22Rv1 (cell line): ENCODE results near the gene CMSS1.

Experiments used
- H3K27ac ChIP-seq: fragments of 450-650 bp; 2 replicates; pipeline ENCODE4 v1.5.1; 2017
- ZFX ChIP-seq: fragments of 450-650 bp; IDR thresholded peaks from 2 replicates; pipeline ENCODE4 v1.6.1; 2017; ENCODE audit warnings: antibody characterized with exemption, borderline replicate concordance
- TF ChIP-seq, protein P1 (sequence below): fragments of 450-650 bp; IDR thresholded peaks from 2 replicates; pipeline ENCODE4 v1.5.1; 2017; ENCODE audit warnings: mild to moderate bottlenecking

The CMSS1 gene

DNA sequence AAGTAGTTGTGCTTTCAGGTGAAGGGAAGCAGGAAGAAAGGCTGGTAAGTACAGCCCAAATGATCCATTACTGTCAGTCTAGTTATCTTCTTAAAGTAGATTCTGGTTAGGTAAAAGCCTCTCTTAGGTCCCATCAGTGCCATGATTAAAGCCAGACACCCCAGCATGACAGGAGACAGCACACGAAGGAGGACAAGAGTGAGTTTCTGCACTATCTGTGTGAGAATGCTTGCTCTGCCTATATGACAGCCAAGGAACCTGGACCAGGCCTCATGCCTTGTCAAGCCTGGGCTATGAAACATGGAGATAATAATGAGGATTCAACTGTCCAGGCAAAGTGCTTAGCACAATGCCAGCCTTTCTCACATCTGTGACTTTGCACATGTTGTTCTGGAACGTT lies 310.1 kb downstream of the CMSS1 start:
- TF ChIP-seq, protein P1, sequence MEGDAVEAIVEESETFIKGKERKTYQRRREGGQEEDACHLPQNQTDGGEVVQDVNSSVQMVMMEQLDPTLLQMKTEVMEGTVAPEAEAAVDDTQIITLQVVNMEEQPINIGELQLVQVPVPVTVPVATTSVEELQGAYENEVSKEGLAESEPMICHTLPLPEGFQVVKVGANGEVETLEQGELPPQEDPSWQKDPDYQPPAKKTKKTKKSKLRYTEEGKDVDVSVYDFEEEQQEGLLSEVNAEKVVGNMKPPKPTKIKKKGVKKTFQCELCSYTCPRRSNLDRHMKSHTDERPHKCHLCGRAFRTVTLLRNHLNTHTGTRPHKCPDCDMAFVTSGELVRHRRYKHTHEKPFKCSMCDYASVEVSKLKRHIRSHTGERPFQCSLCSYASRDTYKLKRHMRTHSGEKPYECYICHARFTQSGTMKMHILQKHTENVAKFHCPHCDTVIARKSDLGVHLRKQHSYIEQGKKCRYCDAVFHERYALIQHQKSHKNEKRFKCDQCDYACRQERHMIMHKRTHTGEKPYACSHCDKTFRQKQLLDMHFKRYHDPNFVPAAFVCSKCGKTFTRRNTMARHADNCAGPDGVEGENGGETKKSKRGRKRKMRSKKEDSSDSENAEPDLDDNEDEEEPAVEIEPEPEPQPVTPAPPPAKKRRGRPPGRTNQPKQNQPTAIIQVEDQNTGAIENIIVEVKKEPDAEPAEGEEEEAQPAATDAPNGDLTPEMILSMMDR: no peak
- TF ChIP-seq ZFX: no peak
- H3K27ac ChIP-seq: no peak overlapping the region

DNA sequence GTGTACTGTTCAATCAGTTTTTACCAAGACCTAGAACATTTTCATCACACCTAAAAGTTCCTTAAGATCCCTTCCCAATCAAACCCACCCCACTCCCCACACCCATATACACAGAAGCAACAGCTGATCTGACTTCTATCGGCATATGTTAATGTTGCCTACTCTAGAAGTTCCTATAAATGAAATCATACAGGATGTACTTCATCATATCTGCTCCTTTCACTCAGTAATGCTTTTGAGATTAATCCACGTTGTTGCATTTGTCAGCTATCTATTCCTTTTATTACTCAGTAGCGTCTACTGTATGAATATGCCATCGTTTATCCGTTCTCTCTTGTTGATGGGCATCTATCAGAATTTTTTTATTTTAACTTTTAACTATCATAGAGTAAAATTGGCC lies 310.9 kb downstream of the CMSS1 start:
- no peak for TF ChIP-seq ZFX
- TF ChIP-seq, protein P1: no peak
- H3K27ac ChIP-seq: no peak overlapping the region

DNA sequence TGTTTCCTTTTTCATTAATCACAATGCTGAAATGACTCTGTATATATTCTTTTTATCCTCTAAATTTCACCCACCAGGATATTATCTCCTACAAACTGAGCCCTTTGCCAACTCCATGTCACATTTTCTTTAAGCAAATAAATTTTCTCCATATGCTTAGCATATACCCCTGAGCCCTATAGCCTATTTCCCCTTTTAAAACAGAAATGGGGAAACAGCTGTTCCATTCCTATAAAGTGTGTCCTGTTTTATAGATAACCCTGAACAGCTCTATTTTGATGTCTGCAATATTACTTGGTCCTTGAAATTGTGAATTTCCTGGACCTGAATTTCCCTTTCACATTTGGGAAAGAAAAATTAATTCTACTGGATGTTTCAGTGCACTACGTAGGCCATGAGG lies 312.3 kb downstream of the CMSS1 start:
- no peak for TF ChIP-seq ZFX
- TF ChIP-seq, protein P1: no peak
- H3K27ac ChIP-seq: no peak overlapping the region

DNA sequence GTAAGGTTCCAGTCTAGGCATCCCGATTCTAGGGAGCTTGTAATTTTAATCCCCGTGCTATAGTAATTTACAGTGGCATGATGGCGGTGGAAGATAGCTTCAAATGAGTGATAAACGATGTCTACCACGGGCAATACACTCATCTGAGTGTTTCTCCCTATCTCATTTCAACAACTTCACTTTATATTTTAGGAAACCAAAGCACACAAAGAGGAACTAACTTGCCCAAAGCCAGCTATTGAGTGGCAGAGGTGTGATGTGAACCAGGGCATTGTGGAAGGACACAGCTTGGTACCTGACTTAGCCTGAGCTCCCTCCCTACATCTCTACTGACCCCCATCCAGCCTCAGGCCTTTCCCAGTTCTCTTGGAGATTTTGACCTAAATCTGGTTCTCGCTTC lies 313.6 kb downstream of the CMSS1 start:
- TF ChIP-seq, protein P1: no peak
- TF ChIP-seq ZFX: no peak

DNA sequence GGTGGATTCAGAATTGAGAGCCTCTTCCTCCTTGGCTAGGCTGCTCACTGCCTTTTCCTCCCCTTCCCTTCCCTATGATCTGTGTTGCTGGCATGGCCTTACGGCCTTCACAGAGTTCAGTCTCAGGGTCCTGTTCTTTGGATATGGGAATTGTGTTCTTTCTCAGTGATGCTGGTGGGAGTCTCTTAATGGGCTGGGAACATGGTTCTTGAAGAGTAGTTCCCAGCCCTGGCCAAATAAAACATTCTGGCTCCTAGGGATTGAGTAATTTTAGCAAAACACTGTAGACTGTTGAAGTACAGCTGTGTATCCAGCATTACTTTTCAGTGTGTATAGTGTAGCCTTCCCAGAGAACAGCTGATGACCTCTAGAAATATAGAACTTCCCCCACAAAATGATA lies 319.3 kb downstream of the CMSS1 start:
- no peak for TF ChIP-seq ZFX
- TF ChIP-seq, protein P1: no peak

More for the DNA sequence above, 313.6 kb downstream of the CMSS1 start:
- H3K27ac ChIP-seq: no peak overlapping the region

DNA sequence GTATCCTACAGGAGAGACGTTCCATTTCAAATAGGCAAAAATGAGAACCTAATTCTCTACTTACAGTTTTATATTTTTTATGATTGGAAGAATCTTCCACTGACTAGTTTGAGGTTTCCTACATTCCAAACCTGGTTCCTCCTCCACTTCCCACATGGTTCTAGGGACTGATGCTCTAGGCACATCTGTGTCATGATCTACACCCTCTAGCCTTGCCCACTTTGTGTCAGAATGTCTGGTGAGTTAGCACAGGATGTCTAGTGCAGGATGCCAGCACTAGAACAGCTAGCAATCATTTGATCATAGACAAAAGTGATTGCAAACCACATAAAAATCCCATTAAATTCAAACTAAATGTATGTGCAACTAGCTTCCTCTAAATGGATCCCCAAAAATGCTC lies 323.3 kb downstream of the CMSS1 start:
- TF ChIP-seq ZFX: no peak
- TF ChIP-seq, protein P1: no peak
- H3K27ac ChIP-seq: no peak overlapping the region

More for the DNA sequence above, 319.3 kb downstream of the CMSS1 start:
- no peak overlapping the region for H3K27ac ChIP-seq

DNA sequence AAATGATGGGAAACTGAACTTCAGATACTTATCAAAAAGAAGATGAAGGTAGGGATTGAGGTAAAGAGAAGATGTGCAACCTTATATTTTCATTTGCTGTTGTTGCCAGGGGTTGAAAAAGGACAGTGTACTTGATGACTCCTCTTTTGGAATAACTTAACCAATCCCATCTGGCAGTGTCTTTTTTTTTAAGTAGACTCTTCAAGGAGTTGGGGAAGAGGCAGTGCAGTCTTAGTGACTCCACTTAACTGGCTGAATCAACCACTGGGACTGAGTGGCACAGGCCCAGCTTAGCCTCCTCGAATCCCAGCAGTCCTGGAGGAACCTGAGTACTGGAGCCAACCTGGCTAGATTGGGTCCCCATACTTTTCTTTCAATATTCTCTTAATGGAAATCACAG lies 323.9 kb downstream of the CMSS1 start:
- no peak overlapping the region for H3K27ac ChIP-seq
- TF ChIP-seq, protein P1: no peak
- no peak for TF ChIP-seq ZFX
